GM19193 (cell line): ENCODE results near the gene KLHL13.

Experiments
- POLR2A ChIP-seq: IDR thresholded peaks from 4 replicates; pipeline ENCODE4 v1.6.1; 2011; ENCODE audit not compliant: insufficient read depth, insufficient read length; ENCODE audit errors: extremely low read depth

Gene KLHL13

DNA sequence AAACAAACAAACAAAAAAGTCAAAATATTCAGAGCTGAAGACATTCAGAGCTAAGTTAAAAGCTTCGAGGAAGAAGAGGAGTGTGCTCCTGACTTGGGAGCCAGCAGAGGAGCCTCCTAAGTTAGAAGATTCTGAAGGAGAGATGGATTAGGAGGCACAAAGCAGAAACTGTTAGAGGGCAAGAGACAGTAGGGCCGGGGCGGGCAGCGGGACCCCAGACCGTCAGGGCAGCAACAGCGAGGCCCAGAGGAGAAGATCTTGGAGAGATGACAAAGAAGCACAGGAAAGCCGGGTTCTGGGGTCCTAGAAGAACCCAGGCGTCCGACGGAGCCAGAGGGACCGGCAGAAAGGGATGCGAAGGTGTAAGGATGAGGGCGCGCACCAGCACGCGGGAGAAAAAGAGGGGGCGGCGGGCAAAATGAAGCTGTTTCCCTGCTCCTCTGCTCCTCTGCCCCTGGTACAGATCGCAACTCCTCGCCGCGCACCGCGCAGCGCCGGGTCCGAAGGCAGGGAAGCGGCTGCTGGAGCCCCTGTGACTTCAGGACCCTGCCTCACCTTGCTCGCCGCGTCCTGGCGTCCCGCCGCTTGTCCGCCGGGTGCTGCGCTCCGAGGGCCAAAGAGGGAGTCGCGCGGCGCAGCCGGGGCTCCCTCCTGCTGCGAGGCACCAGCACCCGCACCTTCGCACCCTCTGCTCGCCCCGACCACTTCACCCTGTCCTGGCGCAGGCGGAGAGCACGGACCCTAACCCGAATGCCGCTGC lies 477 bp downstream of the KLHL13 start:
- TF ChIP-seq POLR2A: no peak

DNA sequence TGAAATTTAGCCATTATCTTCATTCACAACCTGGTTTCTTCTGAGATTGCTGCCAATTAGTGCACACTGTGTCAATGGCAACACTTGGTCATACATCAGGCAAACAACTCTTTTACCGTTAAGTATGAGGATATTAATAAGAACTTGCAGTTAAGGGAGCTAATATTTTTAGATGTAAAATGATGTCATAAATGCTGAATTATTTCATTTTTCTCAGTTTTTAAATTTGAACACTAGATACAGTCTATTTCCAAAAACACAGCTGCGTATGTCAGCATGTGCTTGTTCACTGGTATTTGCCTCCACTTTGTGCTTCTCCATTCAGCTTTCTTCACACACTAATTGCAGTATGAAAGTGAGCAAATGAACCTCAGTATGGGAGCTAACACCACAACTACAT lies 1.6 kb downstream of the KLHL13 start:
- TF ChIP-seq POLR2A: no peak

DNA sequence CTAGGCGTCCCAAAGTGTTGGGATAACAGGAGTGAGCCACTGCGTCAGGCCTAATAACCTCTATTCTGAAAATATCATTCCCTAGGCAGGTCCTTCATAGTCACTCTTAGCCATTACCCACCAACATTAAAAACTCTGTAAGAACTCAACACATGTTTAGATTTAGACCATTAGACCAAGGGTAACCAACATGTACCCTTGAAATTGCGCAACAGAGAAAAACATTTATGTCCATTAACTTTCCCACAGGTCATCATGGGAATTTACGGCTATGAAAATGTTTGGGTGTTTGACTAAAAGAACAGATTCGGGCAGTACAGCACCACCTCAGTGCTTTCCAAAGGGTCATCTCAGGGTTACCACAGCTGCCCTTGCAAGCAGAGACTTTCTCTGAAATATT lies 7.5 kb downstream of the KLHL13 start:
- TF ChIP-seq POLR2A: no peak

DNA sequence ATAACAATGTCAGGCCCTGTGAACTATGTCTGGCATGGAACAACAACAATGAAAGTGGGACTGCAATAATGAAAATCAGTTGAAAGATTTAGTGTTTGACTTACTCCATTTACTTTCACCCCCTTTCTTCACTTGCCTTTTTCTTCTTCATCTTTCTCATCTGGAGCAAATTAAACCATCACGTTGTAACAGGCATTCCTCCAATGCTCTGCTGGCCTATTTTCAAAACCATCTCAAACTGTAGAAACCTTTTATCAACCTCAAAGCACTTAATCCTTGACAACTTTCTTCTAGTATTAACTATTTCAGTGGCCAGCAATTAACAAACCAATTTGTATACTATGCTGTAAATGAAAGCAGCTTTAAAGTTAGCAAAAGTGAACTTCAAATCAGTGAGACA lies 8.3 kb downstream of the KLHL13 start:
- no peak for TF ChIP-seq POLR2A

DNA sequence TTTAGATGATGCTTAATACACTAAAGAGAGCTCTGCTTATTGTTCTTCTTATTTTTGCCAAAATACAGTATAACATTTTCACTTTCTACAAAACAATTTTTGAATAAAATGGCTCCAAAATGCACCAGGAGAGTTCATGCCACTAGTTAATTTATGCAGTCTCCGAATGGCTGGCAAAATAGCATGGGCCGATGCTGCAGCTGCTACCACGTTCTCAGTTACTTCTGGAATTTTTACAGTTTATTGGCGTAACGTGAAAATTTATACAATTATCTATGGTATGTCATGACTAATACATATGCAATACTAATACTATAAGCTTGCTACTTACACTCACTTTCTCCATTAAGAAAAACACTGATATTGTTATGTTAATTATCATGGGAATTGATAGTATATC lies 16.5 kb downstream of the KLHL13 start:
- no peak for TF ChIP-seq POLR2A

DNA sequence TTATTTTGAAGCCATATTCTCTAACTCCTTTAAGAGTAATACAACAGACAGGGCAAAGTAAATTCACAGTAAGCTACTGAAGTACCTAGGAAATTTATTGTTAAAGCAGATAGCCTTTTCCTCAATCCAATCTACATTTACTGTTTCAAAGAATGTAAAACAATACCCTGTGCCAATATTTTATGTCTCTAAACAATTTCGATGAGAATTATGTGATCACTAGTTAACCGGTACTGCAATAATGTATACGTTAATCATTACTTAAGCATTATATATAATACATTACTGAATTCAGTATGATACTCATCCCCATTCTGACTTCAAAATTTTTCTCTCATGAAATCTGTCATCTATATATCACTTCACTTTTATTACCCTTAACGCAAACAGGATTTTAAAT lies 28.5 kb downstream of the KLHL13 start:
- TF ChIP-seq POLR2A: no peak

DNA sequence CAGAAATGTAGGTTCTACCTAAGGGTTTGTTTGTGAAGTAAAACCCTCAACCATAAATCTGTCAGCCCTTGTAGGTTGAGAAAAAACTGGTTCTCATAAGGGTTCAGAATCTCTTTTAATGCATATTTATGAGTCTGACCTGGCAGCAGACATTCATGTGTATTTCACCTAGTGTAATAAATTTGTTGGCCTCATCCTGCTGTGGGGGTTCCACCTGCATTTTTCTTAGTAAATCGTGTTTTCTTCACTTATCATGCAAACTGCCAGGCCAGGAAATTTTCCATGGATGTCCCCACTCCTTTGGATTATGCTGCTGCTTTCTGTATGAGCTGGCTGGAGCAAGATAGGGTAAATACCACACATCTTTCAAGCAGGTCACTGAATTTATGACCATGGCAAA lies 42.4 kb downstream of the KLHL13 start:
- no peak for TF ChIP-seq POLR2A

DNA sequence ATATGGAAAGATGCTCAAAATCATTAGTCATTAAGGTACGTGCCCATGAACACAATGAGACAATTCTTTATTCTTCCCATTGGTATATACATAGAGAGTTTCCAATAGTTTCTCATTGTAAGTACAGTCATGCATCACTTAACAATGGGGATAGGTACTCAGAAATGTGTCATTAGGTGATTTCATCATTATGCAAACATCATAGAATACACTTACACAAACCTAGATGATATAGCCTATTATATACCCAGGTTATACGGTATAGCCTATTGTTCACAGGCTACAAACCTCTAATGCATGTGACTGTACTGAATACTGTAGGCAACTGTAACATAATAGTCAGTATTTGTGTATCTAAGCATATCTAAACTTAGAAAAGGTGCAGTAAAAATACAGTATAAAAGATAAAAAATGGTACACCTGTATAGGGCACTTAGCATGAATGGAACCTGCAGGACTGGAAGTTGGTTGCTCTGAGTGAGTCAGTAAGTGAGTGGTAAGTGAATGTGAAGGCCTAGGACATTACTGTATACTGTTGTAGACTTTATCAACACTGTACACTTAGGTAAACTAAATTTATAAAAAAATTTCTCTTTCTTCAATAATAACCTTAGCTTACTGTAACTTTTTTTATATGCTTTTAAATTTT lies 49.6 kb downstream of the KLHL13 start:
- TF ChIP-seq POLR2A: no peak

DNA sequence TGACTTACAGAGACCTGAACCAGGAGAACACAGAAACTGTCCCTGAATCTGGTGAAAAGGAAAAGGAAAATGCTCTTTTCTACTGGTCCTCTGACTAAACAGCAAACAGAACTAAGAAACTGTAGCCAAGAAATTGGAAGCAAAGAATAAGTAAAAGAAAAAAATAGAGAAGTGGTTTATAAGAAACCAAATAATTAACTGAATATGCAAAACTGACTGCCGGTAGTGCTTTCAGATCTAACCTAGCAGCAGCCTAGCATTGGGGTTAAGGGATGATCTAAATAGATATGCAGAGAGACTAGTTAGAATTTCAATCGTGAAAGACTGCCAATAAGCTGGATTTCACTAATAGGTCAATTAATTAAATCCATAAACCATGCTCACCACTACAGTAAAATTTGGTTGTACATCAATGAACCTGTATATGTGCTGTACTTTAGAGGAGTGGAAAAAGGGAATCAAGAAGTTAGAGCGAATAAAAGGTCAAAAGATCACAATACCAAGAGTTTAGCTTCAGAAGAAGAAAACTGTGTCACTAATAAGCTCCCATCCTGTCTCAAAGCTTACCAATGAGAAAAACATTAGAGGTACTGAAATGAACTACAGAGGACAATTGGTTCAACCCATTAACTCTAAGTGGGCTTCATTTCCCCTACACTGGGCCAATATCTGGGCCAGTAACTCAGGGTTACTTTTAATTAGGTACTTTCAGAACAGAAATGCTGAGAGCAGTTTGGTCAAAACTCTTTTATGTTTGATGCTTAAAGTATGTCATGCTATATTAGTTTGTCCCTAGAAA lies 53.6 kb downstream of the KLHL13 start:
- no peak for TF ChIP-seq POLR2A

DNA sequence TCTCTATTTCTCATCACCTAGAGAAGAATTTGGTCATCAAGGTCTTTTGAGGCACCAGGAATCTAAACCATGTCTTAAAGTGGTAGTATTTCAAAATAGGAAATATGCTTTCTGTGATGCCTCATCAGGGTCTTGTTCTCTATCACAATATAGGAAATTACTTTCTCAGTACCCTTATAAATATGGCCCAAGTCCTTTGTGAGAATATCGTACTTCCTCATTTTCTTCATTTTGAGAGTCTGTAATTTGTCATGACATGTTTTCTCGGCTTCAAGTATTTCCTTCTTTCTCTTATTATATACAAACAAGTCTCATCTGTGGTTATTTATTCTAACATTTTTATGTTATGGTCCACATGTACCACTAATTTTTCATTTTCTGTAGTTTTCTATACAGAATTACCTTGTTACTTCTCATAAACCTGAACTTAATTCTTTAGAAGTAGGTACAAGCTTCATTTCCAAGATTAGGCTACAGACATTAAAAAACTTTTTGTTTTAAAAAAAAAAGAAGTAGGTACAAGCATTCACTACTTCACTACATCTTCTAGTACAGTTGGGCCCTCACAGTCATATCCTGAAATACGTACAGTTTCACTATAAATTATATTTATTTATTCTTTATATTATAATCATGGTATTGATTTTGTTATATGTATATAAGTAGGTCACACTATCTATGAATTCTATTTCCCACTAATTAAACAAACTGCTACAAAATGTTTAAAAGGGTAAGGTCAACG lies 54.4 kb downstream of the KLHL13 start:
- no peak for TF ChIP-seq POLR2A

DNA sequence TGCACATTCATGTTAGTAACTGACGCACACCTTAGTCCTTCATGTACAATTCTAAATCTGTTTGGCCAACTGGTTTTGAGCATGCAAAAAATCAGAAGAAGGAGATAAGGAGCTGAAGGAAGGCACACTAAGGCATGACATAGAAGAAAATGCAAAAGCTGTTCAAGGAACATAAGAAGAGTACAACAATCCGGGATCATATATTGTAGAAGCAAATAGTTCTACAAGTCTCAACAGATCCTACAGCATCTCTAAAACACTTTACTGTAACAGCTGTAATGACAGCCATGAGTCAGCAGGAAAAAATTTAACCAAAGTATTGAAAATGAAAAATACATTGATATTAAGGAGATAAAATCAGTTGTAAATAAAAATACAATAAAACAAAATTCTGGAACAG lies 57.7 kb downstream of the KLHL13 start:
- no peak for TF ChIP-seq POLR2A

DNA sequence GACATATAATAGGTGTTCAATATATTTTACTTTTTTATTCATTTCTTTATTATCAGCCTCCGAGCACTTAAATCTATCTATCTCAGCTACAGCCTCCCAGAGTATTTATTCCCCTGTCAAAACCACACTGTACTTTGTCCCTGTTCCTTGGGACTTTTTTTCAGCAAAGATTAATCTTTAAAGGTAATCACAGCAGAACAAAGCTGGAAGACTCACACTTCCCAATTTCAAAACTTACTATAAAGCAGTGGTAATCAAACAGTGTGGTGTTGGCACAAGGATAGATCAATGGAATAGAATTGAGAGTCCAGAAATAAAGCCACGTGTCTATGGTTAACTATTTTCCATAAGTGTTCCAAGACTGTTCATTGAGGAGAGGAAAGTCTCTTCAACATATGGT lies 59.7 kb downstream of the KLHL13 start:
- TF ChIP-seq POLR2A: no peak

DNA sequence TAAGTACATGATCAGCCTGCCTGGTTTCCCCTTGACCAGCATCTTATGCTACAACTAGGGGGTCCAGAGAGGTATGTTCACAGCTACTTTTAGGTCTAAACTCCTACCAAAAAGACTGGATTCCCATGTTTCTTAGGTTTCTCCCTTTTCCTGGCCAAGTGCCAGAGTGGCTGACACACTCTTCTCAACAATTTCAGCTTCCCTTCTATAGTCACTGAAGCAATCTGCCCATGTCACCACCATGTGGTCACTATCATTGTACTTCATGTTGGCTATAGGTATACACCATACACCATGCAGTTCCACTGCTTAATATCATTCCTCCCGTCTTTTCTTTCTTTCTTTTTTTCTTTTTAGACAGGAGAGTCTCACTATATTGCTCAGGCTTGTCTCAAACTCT lies 66.9 kb downstream of the KLHL13 start:
- no peak for TF ChIP-seq POLR2A

DNA sequence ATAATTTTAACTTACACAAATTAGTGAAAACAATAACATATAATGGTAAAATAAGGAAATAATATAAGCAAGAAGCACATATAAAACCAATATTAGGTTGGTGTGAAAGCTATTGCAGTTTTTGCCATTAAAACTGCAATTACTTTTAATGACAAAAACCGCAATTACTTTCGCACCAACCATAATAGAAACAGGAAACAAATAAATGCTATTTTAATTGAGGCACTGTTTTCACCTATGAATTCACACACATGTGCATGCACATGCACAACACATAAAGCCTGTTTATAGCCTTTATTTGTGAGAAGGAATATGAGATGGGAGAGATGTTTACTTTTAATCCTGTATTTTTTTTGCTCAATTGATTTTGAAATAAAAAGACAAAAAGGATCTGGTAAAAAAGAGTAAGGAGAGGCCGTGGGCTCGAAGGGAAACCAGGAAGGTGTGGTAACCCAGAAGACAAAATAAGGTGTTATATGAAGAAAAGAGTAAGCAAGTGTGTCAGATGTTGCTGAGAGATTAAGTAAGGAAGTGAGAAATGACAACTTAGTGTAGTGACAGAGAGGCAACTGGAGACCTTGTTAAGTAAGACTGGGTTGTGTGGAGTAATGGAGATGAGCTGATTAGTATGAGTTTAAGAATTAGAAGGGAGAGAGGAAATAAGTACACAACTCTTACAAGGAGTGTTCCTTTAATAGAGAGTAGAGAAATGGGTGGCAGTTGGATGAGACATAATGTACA lies 69.0 kb downstream of the KLHL13 start:
- no peak for TF ChIP-seq POLR2A

DNA sequence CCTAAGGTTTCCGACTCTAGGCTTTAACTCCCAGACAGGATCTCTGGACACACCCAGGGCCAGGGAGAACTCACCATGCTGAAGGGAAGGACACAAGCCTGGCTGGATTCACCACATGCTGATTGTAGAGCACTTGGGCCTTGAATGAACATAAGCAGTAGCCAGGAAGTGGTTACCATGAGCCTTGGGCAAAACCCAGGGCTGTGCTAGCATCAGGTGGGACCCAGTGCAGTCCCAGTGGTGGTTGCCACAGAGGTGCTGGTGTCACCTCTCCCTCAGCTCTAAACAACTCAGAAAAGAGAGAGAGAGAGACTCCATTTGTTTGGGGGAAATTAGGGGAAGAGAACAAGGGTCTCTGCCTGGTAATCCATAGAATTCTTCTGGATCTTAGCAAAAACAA lies 77.0 kb downstream of the KLHL13 start:
- no peak for TF ChIP-seq POLR2A

DNA sequence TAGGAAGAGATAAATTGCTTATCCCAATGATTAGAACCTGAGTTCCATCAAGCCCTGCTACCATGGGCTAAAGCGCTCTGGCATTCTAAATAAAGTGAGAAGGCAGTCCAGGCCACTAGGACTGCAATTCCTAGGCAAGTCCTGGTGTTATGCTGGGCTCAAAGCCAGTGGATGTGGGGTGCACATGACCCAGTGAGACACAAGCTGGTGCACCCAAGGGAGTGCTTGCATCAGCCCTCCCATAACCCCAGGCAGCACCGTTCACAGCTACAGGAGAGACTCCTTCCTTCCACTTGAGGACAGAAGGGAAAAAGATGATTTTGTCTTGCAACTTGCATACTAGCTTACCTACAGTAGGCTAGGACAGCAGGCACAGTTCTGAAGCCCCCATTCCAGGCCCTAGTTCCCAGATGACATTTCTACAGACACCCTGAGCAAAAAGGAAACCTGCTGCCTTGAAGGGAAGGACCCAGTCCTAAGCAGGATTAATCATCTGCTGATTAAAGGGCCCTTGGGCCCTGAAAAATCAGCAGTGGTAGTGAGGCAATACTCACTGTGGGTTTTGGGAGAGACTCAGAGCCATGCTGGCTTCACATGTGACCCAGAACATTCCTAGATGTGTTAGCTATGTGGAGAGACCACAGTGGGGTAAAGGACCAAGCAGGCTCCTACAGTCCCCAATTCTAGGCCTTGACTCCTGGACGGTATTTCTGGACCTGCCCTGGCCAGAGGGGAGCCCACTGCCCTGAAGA lies 77.8 kb downstream of the KLHL13 start:
- no peak for TF ChIP-seq POLR2A
